Bronchial epithelial cell (primary cell): ENCODE data around the gene TMED1. TPM values are rescaled to one million over a fixed set of nuclear protein-coding genes. Genes with fewer than 3 reads are reported as not detected.

Source experiments
- DNase-seq: peaks from one replicate; pipeline ENCODE4 v3.0.0-alpha.2; 2010; ENCODE audit warnings: low read depth
- FAIRE-seq: peaks from 2 replicates; lab custom pipeline; 2011; peaks lifted over from hg19 to GRCh38; lab: Jason Lieb, UNC
- H3K27me3 ChIP-seq: 2 replicates; pipeline ENCODE4 v1.5.1; 2011; ENCODE audit warnings: low read length; ENCODE audit not compliant: control insufficient read depth, insufficient read depth
- H3K36me3 ChIP-seq: 2 replicates; pipeline ENCODE4 v1.5.1; 2011; ENCODE audit warnings: low read length; ENCODE audit not compliant: control insufficient read depth, insufficient read depth
- H3K4me3 ChIP-seq: 2 replicates; pipeline ENCODE4 v1.5.1; 2011; ENCODE audit warnings: mild to moderate bottlenecking, low read depth, low read length, control low read depth
- CTCF ChIP-seq: IDR thresholded peaks from 2 replicates; pipeline ENCODE4 v1.5.1; 2011; ENCODE audit warnings: mild to moderate bottlenecking, moderate library complexity, low read length, control low read depth, inconsistent platforms; ENCODE audit not compliant: insufficient read depth, severe bottlenecking
- total RNA-seq: library from RNA; depleted of rRNA; stranded (reverse); fragments of >200 nt; gene quantifications from 2 replicates; pipeline ENCODE4 v1.2.1, GENCODE V29; 2014

TMED1 gene
- total RNA-seq, 1 donor from 2014 or later = 45.3 TPM

- FAIRE-seq (no peak), DNase-seq (no peak)
- Histone ChIP-seq H3K36me3 (peaks cover 29% of the 10 kb centered on the region), H3K4me3 (no peak overlapping the region), H3K27me3 (no peaks in the 10 kb centered on the region)
- TF ChIP-seq CTCF = no peak
These were observed 19.3 kb downstream of the TMED1 start for GRCh38 chr19:10816691-10817090.

- Histone ChIP-seq H3K36me3 (peaks cover 33% of the 10 kb centered on the region), H3K27me3 (no peaks in the 10 kb centered on the region), H3K4me3 (no peak overlapping the region)
- DNase-seq (no peak), FAIRE-seq (no peak)
- TF ChIP-seq CTCF = no peak
These were observed 19.9 kb downstream of the TMED1 start for GRCh38 chr19:10815969-10816644.

- FAIRE-seq (no peak), DNase-seq (no peak)
- H3K36me3 ChIP-seq = peaks cover 36% of the 10 kb centered on the region
These were observed 20.9 kb downstream of the TMED1 start for GRCh38 chr19:10815007-10815536.

GRCh38 chr19:10812902-10813404 is 23.1 kb downstream of the TMED1 start:
- no peak overlapping the region for H3K4me3 ChIP-seq
- FAIRE-seq = no peak
- peaks cover 28% of the 10 kb centered on the region for H3K36me3 ChIP-seq
- peak; percentile 62 for DNase-seq
- no peaks in the 10 kb centered on the region for H3K27me3 ChIP-seq
- TF ChIP-seq CTCF = no peak

More at GRCh38 chr19:10815007-10815536, 20.9 kb downstream of the TMED1 start:
- Histone ChIP-seq H3K4me3 (no peak overlapping the region), H3K27me3 (no peaks in the 10 kb centered on the region)
- TF ChIP-seq CTCF = no peak

GRCh38 chr19:10812196-10812595 is 23.8 kb downstream of the TMED1 start:
- peaks cover 28% of the 10 kb centered on the region for H3K36me3 ChIP-seq

More at GRCh38 chr19:10812196-10812595, 23.8 kb downstream of the TMED1 start:
- H3K27me3 ChIP-seq = no peaks in the 10 kb centered on the region
- no peak overlapping the region for H3K4me3 ChIP-seq
- no peak for DNase-seq
- TF ChIP-seq CTCF = no peak
- no peak for FAIRE-seq
